TTC549 (cell line): ENCODE measurements around the gene GUCY1A1.

ENCODE experiments used
- FAIRE-seq: peaks from 2 replicates; lab custom pipeline; 2012; peaks lifted over from hg19 to GRCh38; lab: Jason Lieb, UNC

The GUCY1A1 gene

DNA sequence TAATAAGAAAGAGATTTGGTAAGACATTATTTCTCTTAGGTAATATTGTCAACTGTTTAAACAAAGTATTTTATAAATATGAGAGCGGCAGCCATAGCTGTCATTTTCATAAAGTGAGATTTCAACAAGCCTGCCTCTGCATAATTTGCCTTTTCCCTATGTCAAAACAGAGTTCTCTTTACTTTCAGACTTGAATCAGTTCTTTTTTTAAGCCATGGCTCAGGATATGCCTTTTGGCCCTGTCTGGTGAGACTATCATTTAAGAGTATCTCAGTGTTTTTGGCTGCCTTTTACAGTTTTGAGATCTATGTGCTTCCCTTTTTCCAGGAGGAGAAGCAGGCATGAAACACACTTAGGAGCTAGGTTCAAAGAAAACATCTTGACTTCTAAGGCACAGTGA is 7.5 kb upstream of the GUCY1A1 start:
- no peak for FAIRE-seq

DNA sequence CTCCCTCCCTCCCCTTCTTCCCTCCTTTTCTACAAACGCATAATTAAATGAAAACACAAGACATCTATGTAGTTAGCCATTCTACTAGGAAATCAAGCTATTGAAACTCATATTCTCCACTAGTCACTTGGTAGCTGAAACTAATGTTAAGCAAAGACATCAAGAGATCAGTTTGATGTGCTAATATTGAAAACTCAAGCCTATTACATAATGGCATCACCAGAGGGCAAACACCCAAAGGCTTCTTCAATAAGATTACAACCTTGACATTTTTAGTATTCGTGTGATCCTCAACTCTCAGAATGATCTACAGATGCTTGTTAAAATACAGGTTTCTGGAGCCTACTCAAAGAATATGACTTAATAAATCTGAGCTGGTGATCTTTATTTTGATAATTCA is 6.2 kb upstream of the GUCY1A1 start:
- no peak for FAIRE-seq

DNA sequence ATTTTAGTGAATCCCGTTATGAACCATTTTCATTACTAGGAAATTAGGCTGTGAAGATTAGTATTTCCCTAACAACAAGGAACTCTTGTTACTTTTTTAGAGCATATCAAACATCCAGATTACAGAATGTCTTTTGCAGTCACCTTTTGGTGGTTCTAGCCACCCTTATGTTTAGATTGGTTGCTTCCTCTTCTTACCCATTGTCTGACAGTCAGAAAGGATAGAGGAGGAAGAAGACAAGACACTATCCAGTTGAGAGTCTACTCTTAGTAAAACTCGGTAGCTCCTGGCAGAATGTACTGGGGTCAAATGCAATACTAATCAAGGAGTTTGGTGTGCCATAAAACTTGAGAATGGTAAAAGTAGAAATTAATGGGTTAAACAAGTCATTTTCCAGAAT is 1.6 kb upstream of the GUCY1A1 start:
- no peak for FAIRE-seq

DNA sequence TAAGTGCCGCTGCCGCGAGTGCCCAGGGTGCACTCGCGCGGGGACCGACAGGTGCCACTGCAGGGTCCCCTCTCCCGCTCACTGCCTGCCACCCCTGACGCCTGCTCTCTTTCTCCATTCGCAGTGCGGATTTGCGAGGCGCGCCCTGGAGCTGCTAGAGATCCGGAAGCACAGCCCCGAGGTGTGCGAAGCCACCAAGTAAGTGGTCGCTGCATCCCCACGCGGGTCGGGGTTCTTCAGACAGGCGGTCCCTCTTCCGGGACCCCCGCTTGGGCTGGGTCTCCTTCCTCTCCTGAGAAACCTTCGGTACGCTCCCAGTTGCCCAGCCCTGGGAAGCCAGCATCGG is 547 bp downstream of the GUCY1A1 start:
- no peak for FAIRE-seq

DNA sequence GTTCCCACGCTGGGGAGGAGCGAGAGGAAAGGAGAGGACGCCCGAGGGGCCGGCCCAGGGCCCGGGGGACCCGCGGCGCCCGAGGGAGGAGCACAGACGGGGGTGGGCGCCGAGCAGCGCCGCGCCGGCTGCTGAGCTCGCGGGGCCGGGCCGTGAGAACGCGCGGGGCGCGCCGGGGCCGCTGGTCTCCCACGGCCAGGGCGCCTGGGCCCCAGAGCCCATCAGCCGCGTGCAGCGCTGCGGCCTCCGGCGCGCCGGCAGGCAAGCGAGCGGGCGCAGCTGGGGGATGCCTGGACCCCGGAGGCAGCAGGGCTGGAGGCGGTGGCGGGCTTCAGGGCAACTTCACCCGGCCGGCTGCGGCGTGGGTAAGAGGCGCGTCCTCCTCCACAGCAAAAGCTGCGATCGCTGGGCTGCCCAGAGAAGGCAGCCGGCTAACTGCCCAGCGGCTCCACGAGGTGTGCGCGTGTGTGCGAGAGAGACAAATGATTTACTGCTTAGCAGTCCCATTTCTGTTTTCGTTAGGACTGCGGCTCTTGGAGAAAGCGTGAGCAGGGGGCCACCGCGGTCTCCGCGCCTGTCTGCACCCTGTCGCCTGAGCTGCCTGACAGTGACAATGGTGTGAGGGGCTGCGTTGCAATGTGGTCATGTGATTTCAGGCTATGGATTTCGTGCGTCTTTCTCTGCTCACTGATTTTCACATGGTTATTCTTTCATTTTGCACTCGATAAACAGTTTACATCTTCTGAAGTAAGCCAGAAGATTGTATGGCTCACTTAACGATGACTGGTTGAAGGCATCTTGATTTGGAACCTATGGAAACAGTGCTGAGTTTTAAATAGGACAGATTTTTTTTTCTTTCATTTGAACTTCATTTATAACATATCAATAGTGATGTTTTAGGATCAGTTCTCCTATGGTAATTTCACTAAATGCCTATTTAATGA is 1.2 kb downstream of the GUCY1A1 start:
- no peak for FAIRE-seq

DNA sequence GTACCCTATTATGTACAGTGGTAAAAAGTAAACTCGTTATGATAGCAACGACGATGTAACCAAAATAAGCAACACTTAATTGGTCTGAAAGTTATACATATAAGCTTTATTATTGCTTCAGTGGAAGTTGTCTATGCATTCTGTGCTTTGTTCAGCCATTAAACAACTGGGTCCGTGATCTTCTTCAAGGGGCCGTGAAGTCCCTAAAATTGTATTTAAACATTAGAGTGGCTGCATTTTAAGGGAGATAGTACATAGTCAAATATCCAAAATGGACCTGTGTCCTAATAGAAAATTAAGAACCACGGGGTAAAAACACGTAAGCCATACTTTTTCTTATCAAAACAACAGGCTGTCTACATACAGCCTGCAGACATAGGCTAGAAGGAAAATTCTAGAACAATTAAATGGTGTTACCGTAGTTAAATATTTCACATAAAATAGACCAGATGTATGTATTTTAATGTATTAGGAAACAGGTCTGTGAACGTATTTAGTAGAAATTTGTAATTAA is 2.1 kb downstream of the GUCY1A1 start:
- FAIRE-seq: no peak

DNA sequence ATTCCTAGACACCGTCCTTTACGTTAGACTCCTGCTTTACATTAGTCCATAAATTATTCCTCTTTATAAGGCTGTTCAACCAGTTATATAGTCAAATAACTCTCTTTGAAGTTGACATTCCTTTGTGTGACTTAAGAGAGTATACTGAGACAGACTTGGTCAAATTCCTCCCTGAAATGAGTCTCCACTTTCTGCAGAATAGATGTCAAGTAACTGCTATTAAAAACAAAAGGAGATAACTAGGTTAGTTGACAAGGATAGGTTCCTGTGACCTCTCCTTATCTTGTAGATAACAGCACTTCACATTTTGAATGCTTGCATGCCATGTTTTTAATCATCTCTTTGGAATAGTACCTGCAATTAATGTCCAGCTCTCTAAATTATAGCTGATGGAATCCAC is 5.7 kb downstream of the GUCY1A1 start:
- no peak for FAIRE-seq

DNA sequence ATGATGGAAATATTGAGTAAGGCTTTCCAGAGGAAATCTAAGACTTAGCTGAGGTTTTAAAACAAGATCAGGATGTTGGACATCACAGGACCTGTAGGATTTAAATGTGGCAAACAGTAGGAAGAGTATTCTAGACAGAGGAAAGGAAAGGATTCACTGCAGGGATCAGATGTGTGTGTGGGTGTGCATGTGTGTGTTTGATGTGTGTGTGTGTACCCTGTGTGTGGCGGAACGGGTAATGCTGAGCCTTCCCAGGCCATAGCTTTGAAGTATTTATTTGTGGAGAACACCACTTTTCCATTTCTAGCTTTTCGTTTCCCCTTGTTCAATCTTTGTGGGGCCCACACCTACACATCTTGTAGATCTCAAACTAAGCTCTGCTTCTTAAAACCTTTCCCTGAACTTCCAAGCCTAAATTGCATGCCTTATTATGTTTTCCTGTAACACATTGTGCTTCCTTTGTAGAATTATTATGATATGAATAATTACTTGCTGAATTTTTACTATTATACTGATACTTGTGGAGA is 6.9 kb downstream of the GUCY1A1 start:
- no peak for FAIRE-seq

DNA sequence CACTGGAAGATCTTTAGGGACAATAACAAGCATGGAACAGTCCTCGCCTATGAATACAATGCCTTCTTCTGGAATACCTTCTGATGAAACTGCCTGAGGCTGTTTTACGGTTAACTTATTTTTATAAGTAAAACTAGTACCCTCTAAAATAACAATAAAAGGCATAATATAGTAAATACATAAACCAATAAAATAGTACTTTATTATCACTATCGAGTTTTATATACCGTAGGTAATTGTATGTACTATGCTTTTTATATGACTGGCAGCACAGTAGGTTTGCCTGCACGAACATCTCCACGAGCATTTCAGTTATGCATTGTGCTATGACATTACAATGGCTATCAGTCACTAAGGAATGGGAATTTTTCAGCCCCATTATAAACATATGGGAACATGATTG is 8.0 kb downstream of the GUCY1A1 start:
- no peak for FAIRE-seq

DNA sequence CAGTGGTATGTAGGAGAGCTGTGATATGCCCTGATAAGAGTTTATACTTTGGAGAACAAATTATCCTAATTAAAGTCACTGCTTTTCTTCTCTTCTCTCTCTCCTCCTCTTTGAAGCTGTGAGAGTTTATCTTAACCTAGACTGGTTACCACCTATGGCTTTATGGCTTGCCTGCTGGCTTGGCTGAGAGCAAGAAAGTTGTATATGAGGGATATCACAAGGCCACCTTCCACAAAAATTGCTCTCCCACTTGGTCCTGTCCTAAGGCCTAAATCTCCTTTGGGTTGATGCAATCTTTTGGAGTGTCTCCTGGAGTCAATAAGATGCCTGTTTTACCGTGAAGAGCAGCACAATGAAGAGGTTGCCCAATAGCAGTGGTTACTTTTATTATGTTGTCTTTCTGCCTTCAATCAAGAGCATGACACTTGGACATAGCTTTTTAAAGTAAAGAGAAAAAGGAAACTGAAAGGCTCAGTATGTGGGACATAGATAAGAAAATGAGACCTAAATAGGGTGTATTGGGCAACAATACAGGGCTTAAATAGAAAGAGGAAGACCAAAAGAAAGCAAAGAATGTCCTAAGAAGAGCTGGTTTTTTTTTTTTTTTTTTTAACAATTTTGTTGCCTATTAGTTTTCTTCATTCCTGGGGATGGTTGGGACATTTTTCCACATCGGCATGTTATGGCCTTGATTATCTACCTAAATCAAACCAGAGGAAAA is 9.2 kb downstream of the GUCY1A1 start:
- no peak for FAIRE-seq

DNA sequence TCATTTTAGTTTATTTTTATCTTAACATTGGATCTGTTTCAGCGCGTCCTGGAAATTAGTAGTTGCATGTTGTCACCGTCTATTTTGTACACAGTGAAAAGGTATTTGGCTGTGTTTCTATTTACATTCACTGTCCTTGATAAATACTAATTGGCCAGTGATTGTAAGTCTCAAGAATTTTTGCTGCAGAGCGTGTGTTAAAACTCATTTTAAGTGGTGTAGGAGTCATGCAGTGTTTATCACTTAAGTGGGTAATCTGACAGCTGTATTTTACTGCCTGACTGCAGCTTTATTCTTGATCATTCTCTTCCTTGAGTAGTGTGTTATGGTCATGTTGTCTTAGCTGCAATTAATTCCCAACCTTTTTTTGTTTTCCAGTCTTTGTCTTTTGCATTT is 9.8 kb downstream of the GUCY1A1 start:
- no peak for FAIRE-seq

DNA sequence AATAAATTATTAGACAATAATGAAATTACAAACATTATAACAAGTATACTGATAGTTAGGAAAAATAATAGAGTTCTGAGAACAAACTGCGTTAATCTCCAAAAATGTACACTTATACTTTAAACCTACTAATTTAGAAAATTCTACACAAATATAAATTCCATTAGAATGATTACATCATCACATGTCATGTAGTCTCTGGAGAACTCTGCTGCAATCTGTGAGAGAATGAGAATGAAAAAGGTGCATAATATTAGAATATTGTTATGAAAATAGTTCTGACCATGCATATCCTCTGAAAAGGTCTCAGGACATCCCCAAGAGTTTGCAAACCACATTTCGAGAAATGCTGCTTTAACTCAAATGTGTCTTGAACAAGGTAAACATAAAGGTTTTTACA is 11.4 kb downstream of the GUCY1A1 start:
- no peak for FAIRE-seq

DNA sequence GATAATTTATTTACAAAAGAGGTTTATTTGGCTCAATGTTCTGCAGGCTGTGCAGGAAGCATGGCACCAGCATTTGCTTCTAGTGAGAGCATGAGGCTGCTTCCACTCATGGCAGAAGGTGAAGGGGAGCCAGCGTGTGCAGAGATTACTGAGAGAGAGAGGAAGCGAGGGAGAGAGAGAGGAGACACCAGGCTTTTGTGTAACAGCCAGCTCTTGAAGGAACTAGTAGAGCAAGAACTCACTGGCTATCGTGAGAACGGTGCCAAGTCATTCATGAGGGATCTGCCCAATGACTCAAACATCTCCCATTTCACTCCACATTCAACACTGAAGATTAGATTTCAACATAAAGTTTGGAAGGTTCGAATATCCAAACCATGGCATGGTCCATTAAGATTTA is 12.7 kb downstream of the GUCY1A1 start:
- no peak for FAIRE-seq

DNA sequence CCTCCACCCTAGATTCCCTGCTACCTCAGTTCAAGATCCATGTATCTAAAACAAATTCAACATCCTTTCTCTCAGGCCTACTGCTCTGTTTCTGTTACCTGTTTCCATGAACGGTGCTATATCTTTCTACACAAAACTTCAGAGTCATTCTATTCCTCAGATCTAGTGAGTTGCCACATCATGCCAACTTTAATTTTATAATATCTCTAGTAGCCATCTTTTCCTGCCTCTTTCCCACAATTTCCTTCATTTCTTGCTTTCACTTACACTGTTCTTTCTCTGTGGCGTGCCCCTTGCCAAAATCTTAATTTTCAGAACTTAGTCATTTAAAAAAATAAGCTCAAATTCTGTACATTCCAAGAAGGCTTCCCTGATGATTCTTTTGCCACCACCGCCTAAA is 15.2 kb downstream of the GUCY1A1 start:
- FAIRE-seq: no peak

DNA sequence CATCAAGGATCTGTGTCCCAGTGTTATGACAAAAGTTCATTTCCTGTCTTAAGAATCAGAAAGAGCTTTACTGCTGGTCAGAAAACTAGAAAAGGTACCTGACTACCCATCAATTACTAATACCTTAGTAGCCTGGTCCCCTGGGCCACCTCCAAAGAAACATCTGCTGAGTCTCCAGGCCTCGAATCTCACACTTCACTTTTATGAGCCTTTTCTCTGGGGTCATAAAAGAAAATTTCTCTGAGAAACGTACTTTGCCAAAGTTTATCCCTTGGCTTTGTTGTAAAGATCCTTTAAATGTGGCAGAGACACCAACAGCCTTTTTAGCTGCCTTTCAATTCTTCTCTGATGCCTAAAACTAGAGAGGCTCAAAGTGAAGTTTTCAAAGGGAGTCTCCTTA is 17.8 kb downstream of the GUCY1A1 start:
- no peak for FAIRE-seq

DNA sequence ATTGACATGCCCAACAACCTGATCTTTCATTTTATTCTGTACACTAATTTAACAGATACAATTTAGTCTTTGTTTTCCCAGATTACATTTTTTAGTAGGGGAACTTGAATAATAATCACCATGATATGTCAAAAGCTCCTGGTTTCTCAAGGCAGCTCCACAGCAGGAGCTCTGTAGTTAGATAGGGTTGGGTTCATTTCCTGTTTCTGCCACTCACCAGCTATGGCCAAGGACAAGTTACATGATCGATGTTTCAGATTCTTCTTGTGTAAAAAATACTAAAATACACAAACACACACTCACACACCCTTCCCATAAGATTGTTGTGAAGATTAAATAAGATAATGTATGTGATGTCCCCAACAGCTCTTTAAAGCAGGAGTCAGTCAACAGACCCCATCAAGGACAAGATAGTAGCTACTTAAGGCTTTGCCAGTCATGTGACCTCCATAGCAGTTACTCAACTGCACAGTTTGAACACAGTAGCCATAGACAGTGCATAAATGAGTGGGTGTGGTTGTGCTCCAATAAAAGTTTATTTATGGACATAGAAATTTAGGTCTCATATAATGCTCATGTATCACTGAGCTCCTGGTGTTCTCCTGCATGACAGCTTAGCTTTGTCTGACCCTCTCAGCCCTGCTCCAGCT is 18.4 kb downstream of the GUCY1A1 start:
- no peak for FAIRE-seq

DNA sequence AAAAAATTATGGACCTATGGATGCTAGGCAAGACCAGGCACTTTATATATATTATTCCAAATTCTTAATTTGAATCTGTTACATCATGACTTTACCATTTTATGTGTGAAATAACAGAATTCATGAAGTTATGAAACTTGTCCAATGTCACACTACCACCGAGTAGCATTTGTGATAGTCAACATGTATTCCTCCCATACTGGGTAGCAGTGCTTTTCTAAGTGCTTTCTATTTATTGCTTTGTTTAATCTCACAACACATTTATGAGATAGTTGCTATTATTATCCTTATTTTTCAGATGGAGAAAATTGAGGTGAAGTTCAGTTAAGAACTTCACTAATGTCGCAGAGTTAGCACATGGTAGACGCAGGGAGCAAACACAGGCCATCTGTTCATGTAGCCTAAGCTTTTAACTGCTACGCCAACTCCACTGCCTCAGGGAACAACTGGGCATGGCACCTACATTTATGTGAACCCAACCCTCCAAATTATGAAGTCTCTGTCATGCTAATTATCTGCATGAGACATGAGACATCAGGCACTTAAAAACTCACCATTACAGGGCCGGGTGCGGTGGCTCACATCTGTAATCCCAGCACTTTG is 20.8 kb downstream of the GUCY1A1 start:
- FAIRE-seq: no peak

DNA sequence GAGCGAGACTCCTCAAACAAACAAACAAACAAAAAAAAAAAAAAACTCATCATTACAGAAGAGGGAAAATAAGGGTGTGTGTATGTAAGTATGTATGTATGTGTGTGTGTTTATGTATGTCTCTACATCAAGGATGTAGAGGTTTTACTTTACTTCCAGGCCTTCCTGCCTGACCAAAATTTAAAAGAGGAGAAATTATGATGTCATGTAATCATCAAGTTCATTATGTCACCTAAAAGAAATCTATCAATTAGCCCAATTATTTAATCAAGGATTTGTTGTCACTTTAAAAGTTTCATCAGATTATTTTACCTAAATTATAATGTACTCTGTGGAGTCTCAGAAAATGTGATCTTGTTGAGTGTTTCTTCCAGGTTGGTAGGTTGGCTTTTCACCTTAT is 21.6 kb downstream of the GUCY1A1 start:
- no peak for FAIRE-seq

DNA sequence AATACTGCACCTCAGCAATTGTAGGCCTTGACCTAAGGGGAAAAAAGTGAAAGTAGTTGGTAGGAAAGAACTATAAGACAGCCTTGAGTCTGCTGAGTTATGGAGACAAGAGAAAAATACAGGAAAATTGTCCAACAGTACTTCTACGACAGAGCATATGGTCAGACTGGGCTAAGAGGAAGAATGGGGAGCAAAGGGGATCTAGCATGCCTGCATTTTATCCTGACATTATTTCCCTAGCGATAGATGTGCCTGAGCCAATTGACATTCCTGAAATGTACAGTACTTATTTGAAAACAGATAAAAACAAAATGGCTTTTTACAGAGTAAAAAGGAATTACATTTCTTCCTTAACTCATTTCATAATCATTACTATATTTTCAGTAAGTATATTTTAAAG is 22.2 kb downstream of the GUCY1A1 start:
- no peak for FAIRE-seq

DNA sequence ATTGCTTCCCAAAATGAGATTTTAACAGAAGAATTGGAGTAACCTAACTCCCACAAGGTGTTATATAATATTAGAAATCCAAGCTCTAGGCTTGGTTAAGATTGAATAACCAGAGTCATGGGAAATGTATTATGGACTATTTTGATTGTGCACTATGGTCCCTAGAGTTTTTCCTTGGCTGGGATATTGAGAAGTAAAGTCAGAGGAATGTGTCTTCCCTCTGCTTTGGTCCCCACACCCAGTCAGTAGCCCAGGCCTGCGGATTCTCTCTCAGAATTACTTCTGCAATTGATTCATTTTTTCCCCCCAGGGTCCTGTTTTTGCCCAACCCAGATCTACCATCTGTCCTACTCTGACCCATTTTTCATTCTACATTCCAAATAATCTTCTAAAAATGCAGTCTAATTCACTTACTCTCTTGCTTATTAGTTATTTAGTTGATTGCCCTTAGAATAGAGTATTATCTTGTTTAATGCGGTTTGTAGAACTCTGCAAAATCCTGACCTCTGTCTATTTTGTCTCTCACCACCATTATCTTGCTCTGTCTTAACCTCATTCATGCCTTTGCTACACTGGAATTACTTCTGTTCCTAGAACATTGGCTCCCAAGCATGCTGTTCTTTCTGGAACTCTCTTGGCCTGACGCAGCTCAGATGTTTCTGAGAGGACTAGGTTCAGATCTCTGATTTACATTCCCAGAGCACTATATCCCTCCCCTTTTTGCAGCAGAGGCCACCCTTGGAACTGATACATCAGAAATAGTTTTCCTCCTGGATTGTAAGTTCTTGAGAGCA is 23.6 kb downstream of the GUCY1A1 start:
- FAIRE-seq: no peak

DNA sequence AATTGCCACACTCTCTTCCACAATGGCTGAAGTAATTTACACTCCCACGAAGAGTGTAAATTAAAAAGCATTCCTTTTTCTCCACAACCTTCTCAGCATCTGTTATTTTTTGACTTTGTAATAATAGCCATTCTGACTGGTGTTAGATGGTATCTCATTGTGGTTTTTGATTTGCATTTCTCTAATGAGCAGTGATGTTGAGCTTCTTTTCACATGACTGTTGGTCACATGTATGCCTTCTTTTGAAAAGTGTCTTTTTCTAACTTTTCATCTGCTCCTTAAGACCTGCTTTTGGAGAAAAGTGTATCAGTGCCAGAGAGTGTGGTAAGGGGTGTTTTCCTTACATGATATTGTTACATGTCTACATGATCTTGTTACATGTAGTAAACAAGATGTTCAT is 25.7 kb downstream of the GUCY1A1 start:
- FAIRE-seq: no peak
